ENCODE measurements around the gene PPM1K. TPM values are rescaled to one million over a fixed set of nuclear protein-coding genes. Genes with fewer than 3 reads are reported as not detected.
A peak's percentile ranks its signal among the peaks of the same experiment; 100 is the strongest.

Gene PPM1K
- total RNA-seq, 6 donors from 2014 or later = 18.4 to 56.0 (median 26.0) TPM

DNA sequence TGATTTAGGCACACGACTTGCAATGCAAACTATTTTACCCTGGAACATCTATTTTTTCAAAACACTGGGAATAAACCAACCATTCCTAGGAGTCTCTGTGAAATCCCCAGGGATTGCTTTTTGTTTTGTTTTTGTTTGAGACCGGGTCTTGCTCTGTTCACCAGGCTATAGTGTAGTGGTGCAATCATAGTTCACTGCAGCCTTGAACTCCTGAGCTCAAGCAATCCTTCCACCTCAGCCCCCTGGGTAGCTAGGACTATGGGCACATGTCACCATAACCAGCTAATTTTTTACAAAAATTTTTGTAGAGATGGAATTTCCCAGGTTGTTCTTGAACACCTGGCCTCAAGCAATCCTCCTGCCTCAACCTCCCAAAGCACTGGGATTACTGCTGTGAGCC lies 37.8 kb downstream of the PPM1K start:
- TF ChIP-seq EP300 (IDR thresholded peaks at IDR 0.05) (no peak), POLR2A (IDR thresholded peaks at IDR 0.05) (no peak)
- TF ChIP-seq, protein P1, sequence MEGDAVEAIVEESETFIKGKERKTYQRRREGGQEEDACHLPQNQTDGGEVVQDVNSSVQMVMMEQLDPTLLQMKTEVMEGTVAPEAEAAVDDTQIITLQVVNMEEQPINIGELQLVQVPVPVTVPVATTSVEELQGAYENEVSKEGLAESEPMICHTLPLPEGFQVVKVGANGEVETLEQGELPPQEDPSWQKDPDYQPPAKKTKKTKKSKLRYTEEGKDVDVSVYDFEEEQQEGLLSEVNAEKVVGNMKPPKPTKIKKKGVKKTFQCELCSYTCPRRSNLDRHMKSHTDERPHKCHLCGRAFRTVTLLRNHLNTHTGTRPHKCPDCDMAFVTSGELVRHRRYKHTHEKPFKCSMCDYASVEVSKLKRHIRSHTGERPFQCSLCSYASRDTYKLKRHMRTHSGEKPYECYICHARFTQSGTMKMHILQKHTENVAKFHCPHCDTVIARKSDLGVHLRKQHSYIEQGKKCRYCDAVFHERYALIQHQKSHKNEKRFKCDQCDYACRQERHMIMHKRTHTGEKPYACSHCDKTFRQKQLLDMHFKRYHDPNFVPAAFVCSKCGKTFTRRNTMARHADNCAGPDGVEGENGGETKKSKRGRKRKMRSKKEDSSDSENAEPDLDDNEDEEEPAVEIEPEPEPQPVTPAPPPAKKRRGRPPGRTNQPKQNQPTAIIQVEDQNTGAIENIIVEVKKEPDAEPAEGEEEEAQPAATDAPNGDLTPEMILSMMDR (IDR thresholded peaks at IDR 0.05) = no peak
- H3K36me3 ChIP-seq = no peaks in the 10 kb centered on the region
- H3K9me3 ChIP-seq = no peaks in the 10 kb centered on the region
- no peak overlapping the region for H3K4me3 ChIP-seq
- H3K27ac ChIP-seq = no peak overlapping the region
- no peaks in the 10 kb centered on the region for H3K27me3 ChIP-seq
- WGBS, 2 donors = 80 to 84% methylated on average over 2 of the region's 2 CpGs
- ATAC-seq (ENCODE audit: low FRiP score in 2 of 2) = no peak
- no peak for DNase-seq
- peaks cover 0 to 4% (median 0%) of the 10 kb centered on the region in 4 donors for H3K4me1 ChIP-seq

DNA sequence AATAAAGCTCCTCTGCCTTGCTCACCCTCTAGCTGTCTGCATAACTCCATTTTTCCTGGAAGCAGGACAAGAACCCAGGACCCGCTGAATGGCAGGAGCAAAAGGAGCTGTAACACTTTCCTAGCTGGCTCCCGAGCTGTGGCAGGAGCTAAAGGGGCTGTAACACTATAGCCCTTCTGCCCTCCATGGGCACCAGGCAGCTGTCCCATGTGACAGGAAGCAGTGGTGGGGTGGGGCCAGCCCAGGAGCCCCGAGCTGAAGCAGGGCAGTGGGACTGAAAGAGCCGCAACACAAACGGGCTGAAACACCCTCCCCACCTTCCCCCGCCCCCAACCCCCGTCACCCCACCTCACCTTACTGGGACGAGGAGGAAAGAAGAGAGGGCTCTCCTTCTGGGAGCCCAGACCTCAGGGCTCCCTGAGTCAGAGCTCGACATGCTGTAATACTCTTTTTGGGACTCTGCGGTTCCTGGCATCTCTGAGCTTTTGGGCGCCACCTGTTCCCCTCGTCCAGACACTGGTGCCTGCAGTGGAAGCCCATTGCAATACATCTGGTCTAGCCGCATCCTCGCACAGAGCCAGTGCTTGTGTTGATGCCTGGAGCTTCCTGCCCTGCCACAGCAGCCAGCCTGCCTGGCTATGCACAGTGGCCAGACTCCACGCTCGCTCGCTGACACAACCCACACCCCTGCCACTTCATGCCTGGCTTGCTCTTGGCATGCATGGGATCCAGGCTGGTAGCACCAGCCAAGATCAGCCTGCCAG lies 39.4 kb downstream of the PPM1K start:
- no peaks in the 10 kb centered on the region for H3K9me3 ChIP-seq
- peak overlapping the region in 1 of 4 donors; percentile 14 for H3K4me3 ChIP-seq
- no peaks in the 10 kb centered on the region for H3K36me3 ChIP-seq
- 66 to 85% methylated on average over 11 of the region's 17 CpGs for WGBS, 2 donors
- DNase-seq = peak in 1 of 2 donors; percentile 47
- H3K4me1 ChIP-seq = peaks cover 0 to 5% (median 2%) of the 10 kb centered on the region in 4 donors
- no peak overlapping the region for H3K27ac ChIP-seq
- peak in 1 of 2 donors; percentile 27 for ATAC-seq (ENCODE audit: low FRiP score in 2 of 2)
- TF ChIP-seq, protein P1 (IDR thresholded peaks at IDR 0.05) = no peak
- TF ChIP-seq POLR2A (IDR thresholded peaks at IDR 0.05) = no peak
- no peak for TF ChIP-seq POLR2AphosphoS5 (IDR thresholded peaks at IDR 0.05)
- TF ChIP-seq EP300 (IDR thresholded peaks at IDR 0.05) = no peak
- H3K27me3 ChIP-seq = no peaks in the 10 kb centered on the region

DNA sequence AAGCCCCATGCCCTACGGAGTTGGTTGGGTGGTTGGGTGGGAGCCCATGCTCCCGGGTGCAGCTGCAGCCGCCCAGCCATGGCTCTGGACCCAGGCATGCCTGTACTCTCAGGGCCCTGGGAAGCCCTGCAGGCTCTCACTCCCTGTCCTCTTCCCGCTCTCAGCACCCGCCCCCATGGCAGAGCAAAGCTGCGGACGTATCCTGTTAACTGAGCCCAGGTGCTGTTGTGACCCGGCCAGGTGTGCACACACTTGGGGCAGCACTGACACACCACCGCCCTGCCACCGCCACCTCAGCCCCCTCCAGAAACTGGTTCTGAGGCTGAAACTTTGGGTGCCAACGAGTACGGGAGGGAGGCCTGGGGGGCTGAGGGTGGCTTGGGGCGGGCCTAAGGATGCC lies 40.3 kb downstream of the PPM1K start:
- Histone ChIP-seq H3K27me3 (no peaks in the 10 kb centered on the region), H3K27ac (no peak overlapping the region), H3K4me1 (peaks cover 0 to 5% (median 2%) of the 10 kb centered on the region in 4 donors), H3K36me3 (no peaks in the 10 kb centered on the region), H3K9me3 (no peaks in the 10 kb centered on the region), H3K4me3 (no peak overlapping the region)
- DNase-seq = peak in 1 of 2 donors; percentile 54
- 88 to 100% methylated on average over 9 to 13 of the region's 13 CpGs for WGBS, 2 donors
- peak in 1 of 2 donors; percentile 61 for ATAC-seq (ENCODE audit: low FRiP score in 2 of 2)
- TF ChIP-seq EP300 (IDR thresholded peaks at IDR 0.05) (no peak), POLR2AphosphoS5 (IDR thresholded peaks at IDR 0.05) (no peak), POLR2A (IDR thresholded peaks at IDR 0.05) (no peak)
- TF ChIP-seq, protein P1 (IDR thresholded peaks at IDR 0.05) = no peak

DNA sequence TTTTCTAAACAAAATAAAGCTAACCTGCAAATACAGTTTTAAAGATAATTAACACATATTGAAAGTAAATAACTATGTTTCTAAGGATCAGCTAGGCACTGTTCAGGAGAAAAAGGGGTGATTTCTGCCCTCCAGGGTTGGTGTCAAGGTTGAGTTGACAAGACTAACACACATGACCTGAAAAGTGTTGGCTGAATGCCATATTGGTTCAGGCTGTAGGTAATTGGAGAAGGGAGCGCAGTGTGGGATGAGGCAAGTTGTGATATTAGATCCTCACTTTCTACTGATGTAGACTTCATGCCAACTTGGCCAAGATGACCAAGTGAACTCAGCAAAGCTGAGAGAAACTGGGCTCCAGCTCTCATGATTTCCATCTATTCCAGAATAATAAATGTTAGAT lies 42.2 kb downstream of the PPM1K start:
- 96 to 100% methylated on average over 1 of the region's 1 CpG for whole genome bisulfite sequencing, 2 donors
- H3K9me3 ChIP-seq = no peaks in the 10 kb centered on the region
- H3K36me3 ChIP-seq = no peaks in the 10 kb centered on the region
- TF ChIP-seq, protein P1 (IDR thresholded peaks at IDR 0.05) = no peak
- TF ChIP-seq EP300 (IDR thresholded peaks at IDR 0.05) = no peak
- no peak for TF ChIP-seq POLR2A (IDR thresholded peaks at IDR 0.05)
- no peak for TF ChIP-seq POLR2AphosphoS5 (IDR thresholded peaks at IDR 0.05)
- H3K4me3 ChIP-seq = no peak overlapping the region
- ATAC-seq (ENCODE audit: low FRiP score in 2 of 2) (no peak), DNase-seq (no peak)
- H3K27me3 ChIP-seq = no peaks in the 10 kb centered on the region
- no peak overlapping the region for H3K27ac ChIP-seq
- peaks cover 0 to 5% (median 2%) of the 10 kb centered on the region in 4 donors for H3K4me1 ChIP-seq
